Stomach smooth muscle (tissue), 2 donors: ENCODE data around the gene KCNJ10.
A peak's percentile ranks its signal among the peaks of the same experiment; 100 is the strongest.

Experiments used
- H3K27ac ChIP-seq: one replicate; pipeline ENCODE4 v1.7.0; 2013; ENCODE audit warnings: mild to moderate bottlenecking, low read length, inconsistent platforms
- H3K27me3 ChIP-seq, 2 donors: one replicate each; pipeline ENCODE4 v1.7.0; 2013; ENCODE audit warnings: low read length in 2 of 2; ENCODE audit not compliant: insufficient read depth in 2 of 2, control insufficient read depth in 1 of 2
- H3K36me3 ChIP-seq, 2 donors: one replicate each; pipeline ENCODE4 v1.7.0; 2013; ENCODE audit warnings: low read length in 2 of 2; ENCODE audit not compliant: control insufficient read depth in 2 of 2, insufficient read depth in 2 of 2
- H3K4me1 ChIP-seq: one replicate; pipeline ENCODE4 v1.7.0; 2013; ENCODE audit warnings: low read length; ENCODE audit not compliant: control insufficient read depth, insufficient read depth
- H3K4me3 ChIP-seq, 2 donors: one replicate each; pipeline ENCODE4 v1.7.0; 2013; ENCODE audit warnings: low read length in 2 of 2
- H3K9ac ChIP-seq, 2 donors: one replicate each; pipeline ENCODE4 v1.7.0; 2013; ENCODE audit warnings: low read length in 2 of 2, mild to moderate bottlenecking in 1 of 2
- H3K9me3 ChIP-seq, 2 donors: one replicate each; pipeline ENCODE4 v1.7.0; 2013; ENCODE audit warnings: low read length in 2 of 2; ENCODE audit not compliant: control insufficient read depth in 2 of 2
- donor health status: healthy.
- donor health status: Pancreatic carcinoma.

Gene KCNJ10

DNA sequence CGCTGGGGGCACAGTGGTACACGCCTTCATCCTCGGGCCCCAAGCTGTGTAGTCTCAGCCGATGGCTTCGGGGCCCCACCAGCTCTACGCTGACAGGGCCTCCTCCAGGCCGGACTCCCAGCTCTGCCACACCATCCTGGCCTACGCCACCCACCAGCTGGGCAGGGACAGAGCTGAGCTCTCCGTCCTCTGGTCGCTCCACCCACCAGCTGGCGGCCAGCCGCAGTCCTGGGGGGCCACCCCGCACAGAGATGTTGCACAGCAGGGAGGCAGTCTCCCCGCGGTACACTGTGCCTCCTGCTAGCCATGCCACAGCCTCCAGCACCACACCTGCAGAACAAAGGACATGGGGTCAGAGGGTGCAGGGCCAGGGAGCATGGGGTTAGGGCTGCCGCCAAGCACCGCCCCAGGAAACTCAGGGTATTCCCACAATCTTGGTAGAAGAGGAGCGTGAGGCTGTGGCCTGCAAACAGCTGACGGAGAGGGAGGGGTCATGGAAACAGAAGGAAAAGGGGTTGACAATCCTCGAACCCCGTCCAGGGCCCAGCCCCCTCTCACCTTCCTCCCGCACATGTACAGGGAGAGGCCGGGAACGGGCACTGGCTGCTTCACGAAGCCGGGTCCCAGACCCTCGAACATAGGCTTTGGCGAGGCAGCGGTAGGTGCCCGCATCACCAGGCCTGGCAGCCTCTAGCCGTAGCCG is 22.6 kb upstream of the KCNJ10 start:
- no peak overlapping the region for H3K27ac ChIP-seq
- peaks cover 23% of the 10 kb centered on the region for H3K4me1 ChIP-seq

DNA sequence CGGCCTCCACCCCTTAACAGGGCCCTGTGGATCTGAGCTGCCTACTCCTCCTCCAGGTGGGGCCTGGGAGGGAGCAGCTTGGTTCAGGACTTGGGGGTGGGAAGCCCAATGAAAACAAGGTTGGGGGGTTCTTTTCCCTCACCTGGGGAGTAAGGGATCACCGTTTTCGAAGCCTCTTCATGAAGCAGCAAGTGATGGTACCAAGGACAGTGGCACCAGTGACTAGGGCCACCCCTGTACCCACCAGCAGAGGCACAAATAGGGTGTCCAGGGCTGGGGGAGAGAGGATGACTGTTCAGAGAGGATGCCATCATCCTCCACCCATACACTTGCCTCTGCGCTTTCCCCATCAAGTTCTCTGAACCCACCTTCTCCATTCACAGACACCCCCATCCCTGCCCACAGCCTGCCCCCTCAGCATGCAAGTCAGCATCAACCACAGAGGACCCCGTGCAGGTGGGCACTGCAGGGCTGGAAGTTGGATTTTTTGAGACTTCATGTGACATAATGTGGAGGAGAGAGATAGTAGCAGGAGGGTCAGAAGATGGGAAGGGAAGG is 21.8 kb upstream of the KCNJ10 start:
- peaks cover 24 to 44% of the 10 kb centered on the region in 2 donors for H3K36me3 ChIP-seq

More for the DNA sequence above, 22.6 kb upstream of the KCNJ10 start:
- Histone ChIP-seq H3K27me3 (no peaks in the 10 kb centered on the region), H3K36me3 (peaks cover 24 to 44% of the 10 kb centered on the region in 2 donors), H3K9ac (no peak overlapping the region), H3K9me3 (no peaks in the 10 kb centered on the region), H3K4me3 (no peak overlapping the region)

DNA sequence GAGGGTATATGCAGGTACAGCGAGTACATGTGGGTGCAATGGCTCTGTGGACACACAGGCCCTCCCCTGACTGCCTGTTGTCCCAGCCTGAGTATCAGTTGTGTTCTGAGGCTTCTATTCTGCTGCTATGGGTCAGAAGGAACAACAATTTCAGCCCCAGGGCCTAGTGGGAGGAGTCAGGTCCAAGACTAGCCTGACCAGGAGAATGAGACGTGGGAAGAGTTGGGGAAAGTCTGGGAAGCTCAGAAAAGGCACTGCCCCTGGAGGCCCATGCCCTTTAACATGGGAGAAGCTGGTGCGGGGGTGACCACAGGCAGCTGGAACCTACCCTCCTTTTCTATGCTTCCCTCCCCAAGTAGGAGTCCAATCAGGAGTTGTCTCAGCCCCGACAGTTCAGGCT is 20.8 kb upstream of the KCNJ10 start:
- H3K9me3 ChIP-seq = no peaks in the 10 kb centered on the region
- H3K4me3 ChIP-seq = no peak overlapping the region
- H3K27ac ChIP-seq = no peak overlapping the region
- H3K27me3 ChIP-seq = no peaks in the 10 kb centered on the region
- H3K4me1 ChIP-seq = peaks cover 11% of the 10 kb centered on the region
- no peak overlapping the region for H3K9ac ChIP-seq
- H3K36me3 ChIP-seq = peaks cover 24 to 44% of the 10 kb centered on the region in 2 donors

More for the DNA sequence above, 21.8 kb upstream of the KCNJ10 start:
- no peak overlapping the region for H3K27ac ChIP-seq
- no peak overlapping the region for H3K4me3 ChIP-seq
- no peaks in the 10 kb centered on the region for H3K9me3 ChIP-seq
- peaks cover 15% of the 10 kb centered on the region for H3K4me1 ChIP-seq
- no peak overlapping the region for H3K9ac ChIP-seq
- H3K27me3 ChIP-seq = no peaks in the 10 kb centered on the region

- Histone ChIP-seq H3K36me3 (peaks cover 22 to 40% of the 10 kb centered on the region in 2 donors), H3K4me3 (no peak overlapping the region), H3K9me3 (no peaks in the 10 kb centered on the region), H3K27ac (no peak overlapping the region), H3K27me3 (no peaks in the 10 kb centered on the region), H3K9ac (no peak overlapping the region), H3K4me1 (peaks cover 11% of the 10 kb centered on the region)
These were observed 19.9 kb upstream of the KCNJ10 start for GRCh38 chr1:160089883-160090282.

GRCh38 chr1:160087118-160087662 is 17.2 kb upstream of the KCNJ10 start:
- Histone ChIP-seq H3K4me1 (peaks cover 18% of the 10 kb centered on the region), H3K9ac (no peak overlapping the region), H3K9me3 (no peaks in the 10 kb centered on the region), H3K27ac (no peak overlapping the region), H3K27me3 (peaks cover 12 to 15% of the 10 kb centered on the region in 2 donors), H3K4me3 (no peak overlapping the region), H3K36me3 (peaks cover 11 to 22% of the 10 kb centered on the region in 2 donors)

DNA sequence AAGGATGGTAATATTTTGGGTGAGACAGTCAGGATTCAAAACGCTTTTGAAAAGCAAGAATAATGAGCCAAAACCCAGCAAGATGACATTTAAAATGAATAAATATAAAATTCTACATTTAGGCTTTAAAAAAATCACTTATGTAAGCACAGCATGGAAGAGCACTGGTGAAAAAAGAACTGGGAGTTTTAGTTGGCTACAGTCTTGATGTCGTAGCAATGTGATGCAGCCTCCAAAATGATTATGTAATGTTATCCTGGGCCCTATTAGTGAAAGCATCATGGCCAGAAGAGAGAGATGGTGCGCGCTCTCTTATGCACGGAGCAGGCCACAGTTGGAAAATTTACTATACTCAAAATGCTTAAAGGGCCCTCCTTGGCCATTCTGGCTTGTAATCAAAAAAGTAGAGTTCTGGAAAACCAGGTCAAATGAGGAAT is 16.5 kb upstream of the KCNJ10 start:
- Histone ChIP-seq H3K27ac (peak overlapping the region; percentile 53), H3K4me3 (no peak overlapping the region), H3K4me1 (peaks cover 18% of the 10 kb centered on the region), H3K27me3 (peaks cover 19 to 20% of the 10 kb centered on the region in 2 donors), H3K36me3 (peaks cover 6 to 14% of the 10 kb centered on the region in 2 donors), H3K9me3 (no peaks in the 10 kb centered on the region), H3K9ac (no peak overlapping the region)

DNA sequence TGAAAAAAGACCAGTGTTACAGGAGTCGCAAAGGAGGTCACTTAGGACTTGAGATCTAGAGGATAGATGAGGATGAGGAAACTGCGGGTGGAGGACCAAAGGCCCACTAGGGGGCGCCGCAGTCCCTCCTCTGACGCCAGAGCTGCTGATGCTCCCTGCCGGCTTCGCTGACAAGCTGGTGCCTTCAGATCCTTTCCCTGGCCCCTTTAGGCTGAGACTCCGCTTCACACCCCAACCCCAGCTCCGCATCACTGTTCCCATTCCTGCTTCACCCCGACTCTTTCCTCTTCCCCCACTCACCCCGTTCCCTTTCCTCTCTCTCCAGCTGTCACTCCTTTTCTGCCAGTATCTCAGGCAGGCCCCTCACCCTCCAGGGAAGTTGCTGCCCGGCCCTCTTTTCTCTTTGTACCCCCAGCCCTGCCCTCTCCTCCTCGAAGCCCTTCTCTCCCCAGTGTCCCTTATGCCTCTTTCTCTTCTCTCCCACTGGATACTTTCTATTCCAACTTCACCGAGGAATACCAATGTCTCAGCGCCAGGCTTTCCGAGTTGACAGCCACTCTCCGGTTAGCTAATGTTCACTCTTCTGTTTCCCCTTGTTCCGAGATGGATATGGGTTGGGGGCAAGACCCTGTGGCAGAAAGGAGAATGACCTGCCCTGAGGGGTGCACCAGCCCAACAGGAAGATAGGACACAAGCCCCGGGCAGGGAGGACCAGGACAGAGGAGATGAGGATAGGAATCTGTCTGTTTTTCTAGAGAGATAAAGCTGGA is 15.9 kb upstream of the KCNJ10 start:
- H3K27ac ChIP-seq = peak overlapping the region; percentile 53

GRCh38 chr1:160084771-160085321 is 14.9 kb upstream of the KCNJ10 start:
- no peaks in the 10 kb centered on the region for H3K9me3 ChIP-seq
- peaks cover 31 to 32% of the 10 kb centered on the region in 2 donors for H3K27me3 ChIP-seq
- H3K27ac ChIP-seq = no peak overlapping the region
- no peak overlapping the region for H3K4me3 ChIP-seq
- peaks cover 0 to 3% of the 10 kb centered on the region in 2 donors for H3K36me3 ChIP-seq
- peaks cover 18% of the 10 kb centered on the region for H3K4me1 ChIP-seq
- H3K9ac ChIP-seq = no peak overlapping the region

More for the DNA sequence above, 15.9 kb upstream of the KCNJ10 start:
- Histone ChIP-seq H3K9ac (peak overlapping the region in 1 of 2 donors; percentile 22), H3K27me3 (peaks cover 25 to 26% of the 10 kb centered on the region in 2 donors), H3K4me1 (peaks cover 18% of the 10 kb centered on the region), H3K36me3 (peaks cover 6 to 12% of the 10 kb centered on the region in 2 donors), H3K9me3 (no peaks in the 10 kb centered on the region), H3K4me3 (no peak overlapping the region)

DNA sequence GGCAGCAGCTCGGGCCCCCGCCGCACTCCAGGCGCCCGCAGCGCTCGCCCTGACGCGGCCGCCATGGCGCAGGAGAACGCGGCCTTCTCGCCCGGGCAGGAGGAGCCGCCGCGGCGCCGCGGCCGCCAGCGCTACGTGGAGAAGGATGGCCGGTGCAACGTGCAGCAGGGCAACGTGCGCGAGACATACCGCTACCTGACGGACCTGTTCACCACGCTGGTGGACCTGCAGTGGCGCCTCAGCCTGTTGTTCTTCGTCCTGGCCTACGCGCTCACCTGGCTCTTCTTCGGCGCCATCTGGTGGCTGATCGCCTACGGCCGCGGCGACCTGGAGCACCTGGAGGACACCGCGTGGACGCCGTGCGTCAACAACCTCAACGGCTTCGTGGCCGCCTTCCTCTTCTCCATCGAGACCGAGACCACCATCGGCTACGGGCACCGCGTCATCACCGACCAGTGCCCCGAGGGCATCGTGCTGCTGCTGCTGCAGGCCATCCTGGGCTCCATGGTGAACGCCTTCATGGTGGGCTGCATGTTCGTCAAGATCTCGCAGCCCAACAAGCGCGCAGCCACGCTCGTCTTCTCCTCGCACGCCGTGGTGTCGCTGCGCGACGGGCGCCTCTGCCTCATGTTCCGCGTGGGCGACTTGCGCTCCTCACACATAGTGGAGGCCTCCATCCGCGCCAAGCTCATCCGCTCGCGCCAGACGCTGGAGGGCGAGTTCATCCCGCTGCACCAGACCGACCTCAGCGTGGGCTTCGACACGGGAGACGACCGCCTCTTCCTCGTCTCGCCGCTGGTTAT is 14.2 kb upstream of the KCNJ10 start:
- Histone ChIP-seq H3K27ac (no peak overlapping the region), H3K4me3 (peak overlapping the region; percentile 70 to 78), H3K9ac (peak overlapping the region; percentile 13 to 25), H3K36me3 (no peaks in the 10 kb centered on the region), H3K4me1 (peaks cover 18% of the 10 kb centered on the region), H3K27me3 (peaks cover 33 to 35% of the 10 kb centered on the region in 2 donors), H3K9me3 (no peaks in the 10 kb centered on the region)

GRCh38 chr1:160082926-160083325 is 13.0 kb upstream of the KCNJ10 start:
- Histone ChIP-seq H3K36me3 (no peaks in the 10 kb centered on the region), H3K9me3 (no peaks in the 10 kb centered on the region), H3K4me1 (peaks cover 18% of the 10 kb centered on the region), H3K27ac (no peak overlapping the region), H3K9ac (no peak overlapping the region), H3K27me3 (peaks cover 38 to 45% of the 10 kb centered on the region in 2 donors), H3K4me3 (no peak overlapping the region)
